Measurements from ENCODE around the gene ADGRG6. TPM values are rescaled to one million over a fixed set of nuclear protein-coding genes. Genes with fewer than 3 reads are reported as not detected.

ADGRG6 gene
- total RNA-seq, 1 experiment from 2014 or later, result 259 TPM

DNA sequence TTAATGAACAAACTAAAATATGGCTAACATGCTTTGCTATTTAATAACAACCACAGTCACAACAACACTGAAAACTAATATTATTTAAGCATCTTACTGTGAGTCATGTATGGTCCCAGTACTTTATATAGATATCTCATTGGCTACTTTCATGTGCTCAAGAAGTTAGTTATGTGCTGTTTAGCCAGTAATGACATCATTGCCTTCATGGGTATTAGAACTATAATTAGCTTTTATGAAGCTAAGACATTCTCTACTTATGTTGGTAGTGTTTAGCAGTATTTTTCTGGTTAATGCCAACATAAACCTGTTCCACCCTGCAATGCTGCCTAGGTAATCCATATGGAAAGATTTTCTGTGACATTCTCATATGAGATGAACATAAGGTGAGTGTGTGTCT lies 56.1 kb downstream of the ADGRG6 start:
- H3K9me3 ChIP-seq (ENCODE audit: control insufficient read depth, insufficient read depth, low read depth, low read length), result no peaks in the 10 kb centered on the region
- H3K27ac ChIP-seq (ENCODE audit: low read length), result peak overlapping the region; percentile 100
- H3K27me3 ChIP-seq (ENCODE audit: control insufficient read depth, insufficient read depth, low read length), result no peaks in the 10 kb centered on the region
- ChIA-PET POLR2A (no interaction called here), CTCF (interaction anchor here (0.6 kb wide), 1 partner anchor 447 kb away, joined by 5 read pairs; no protein-coding TSS in a partner anchor)
- DNase-seq (ENCODE audit: low read depth, low spot score), result no peak
- intact Hi-C loops (cut with micrococcal nuclease; ENCODE audit: unreplicated experiment) (no loop called here), in situ Hi-C loops (cut with HindIII; ENCODE audit: low pct_unique_long_range_greater_than_20kb, low sequenced_read_pairs) (no loop called here)
- TF ChIP-seq REST (IDR thresholded peaks at IDR 0.05; ENCODE audit: insufficient read depth in 1 of 2, low read depth in 2 of 2, low read length in 1 of 2), result no peak
- TF ChIP-seq SIN3A (IDR thresholded peaks at IDR 0.05; ENCODE audit: borderline replicate concordance, insufficient read depth, low read depth, low read length), result no peak
- no peak for TF ChIP-seq POLR2AphosphoS5 (IDR thresholded peaks at IDR 0.05; ENCODE audit: low read depth, low read length)
- no peak for TF ChIP-seq CTCF (IDR thresholded peaks at IDR 0.05)
- TF ChIP-seq TCF7L2 (IDR thresholded peaks at IDR 0.05; ENCODE audit: low read depth, low read length), result no peak
- no TSS peak for BruUV-seq (replicated peaks)
- no peak overlapping the region for H3K4me3 ChIP-seq (ENCODE audit: low read depth in 2 of 2, low read length in 2 of 2)
- H3K4me1 ChIP-seq (ENCODE audit: control insufficient read depth, insufficient read depth, low read length), result peaks cover 99% of the 10 kb centered on the region
- ATAC-seq, result no peak
- no peaks in the 10 kb centered on the region; the same call in 1 of the 2 replicates for H3K36me3 ChIP-seq (ENCODE audit: control insufficient read depth, insufficient read depth, low read length)

DNA sequence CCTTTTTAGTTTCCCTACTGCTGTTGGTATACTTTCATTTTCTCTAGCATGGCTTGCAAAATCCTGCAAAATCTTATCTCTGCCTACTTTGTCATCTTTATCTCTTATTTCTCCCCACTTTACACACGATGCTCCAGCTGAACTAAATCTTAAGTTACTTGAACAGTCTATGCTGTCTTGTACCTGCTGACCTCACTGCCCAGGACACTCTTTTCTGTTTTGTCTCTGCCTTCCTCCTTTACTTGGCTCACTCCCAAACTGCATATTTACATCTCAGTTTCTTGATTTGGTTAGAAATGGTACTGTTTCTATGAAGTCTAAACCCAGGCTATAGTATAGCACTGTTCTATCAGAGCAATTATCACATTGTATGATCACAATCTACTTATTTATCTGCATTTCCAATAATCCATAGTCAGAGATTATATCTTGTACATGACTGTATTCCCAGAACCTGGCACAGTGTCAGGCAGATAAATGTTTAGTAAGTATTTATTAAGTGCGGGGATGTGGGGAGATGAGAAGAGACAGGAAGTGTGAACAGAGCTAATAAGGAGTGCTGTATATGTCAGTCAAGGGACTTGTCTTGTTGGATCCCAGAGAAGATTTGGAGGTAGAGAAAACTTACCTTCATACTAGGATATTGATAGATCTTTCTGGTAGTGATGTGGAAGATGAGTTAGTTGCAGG lies 57.6 kb downstream of the ADGRG6 start:
- H3K36me3 ChIP-seq (ENCODE audit: control insufficient read depth, insufficient read depth, low read length), result no peaks in the 10 kb centered on the region; the same call in 1 of the 2 replicates
- intact Hi-C loops (cut with micrococcal nuclease; ENCODE audit: unreplicated experiment) (no loop called here), in situ Hi-C loops (cut with HindIII; ENCODE audit: low pct_unique_long_range_greater_than_20kb, low sequenced_read_pairs) (no loop called here)
- H3K27me3 ChIP-seq (ENCODE audit: control insufficient read depth, insufficient read depth, low read length), result no peaks in the 10 kb centered on the region
- peak overlapping the region; percentile 100 for H3K27ac ChIP-seq (ENCODE audit: low read length)
- POLR2A ChIA-PET, result interaction anchor here (0.6 kb wide), 1 partner anchor 106 kb away, joined by 3 read pairs; no protein-coding TSS in a partner anchor
- CTCF ChIA-PET, result no interaction called here
- TF ChIP-seq POLR2AphosphoS5 (IDR thresholded peaks at IDR 0.05; ENCODE audit: low read depth, low read length), result no peak
- no peak for TF ChIP-seq CTCF (IDR thresholded peaks at IDR 0.05)
- H3K4me3 ChIP-seq (ENCODE audit: low read depth in 2 of 2, low read length in 2 of 2), result no peak overlapping the region
- no peak for DNase-seq (ENCODE audit: low read depth, low spot score)
- H3K4me1 ChIP-seq (ENCODE audit: control insufficient read depth, insufficient read depth, low read length), result peaks cover 87% of the 10 kb centered on the region
- no peak; the same call in 1 of the 2 replicates for ATAC-seq
- no TSS peak for BruUV-seq (replicated peaks)
- H3K9me3 ChIP-seq (ENCODE audit: control insufficient read depth, insufficient read depth, low read depth, low read length), result no peaks in the 10 kb centered on the region
